Mucosa of descending colon (tissue), 3 donors: Measurements from ENCODE around the gene CADM2. TPM values are rescaled to one million over a fixed set of nuclear protein-coding genes. Genes with fewer than 3 reads are reported as not detected.

Experiments
- ATAC-seq: fragments of 200-7000 bp; cut with Tn5 transposase; one replicate; pipeline ENCODE4 v1.9.1; 2020; ENCODE audit warnings: mild to moderate bottlenecking, moderate library complexity
- DNase-seq, 3 donors: peaks; one replicate each; pipeline ENCODE4 v3.0.0-alpha.2; 2020
- H3K36me3 ChIP-seq: fragments of 200-600 bp; one replicate; pipeline ENCODE4 v1.8.0; 2021; ENCODE audit warnings: low read depth, mild to moderate bottlenecking
- H3K4me1 ChIP-seq: fragments of 200-600 bp; one replicate; pipeline ENCODE4 v1.8.0; 2021; ENCODE audit warnings: low read depth, mild to moderate bottlenecking
- H3K4me3 ChIP-seq: fragments of 200-600 bp; one replicate; pipeline ENCODE4 v1.8.0; 2021; ENCODE audit warnings: mild to moderate bottlenecking
- H3K9me3 ChIP-seq: fragments of 200-600 bp; one replicate; pipeline ENCODE4 v1.8.0; 2021; ENCODE audit warnings: mild to moderate bottlenecking
- intact Hi-C, 2 donors: fragments of 100-400 bp; cut with DNase I in 1 of 2; cut with micrococcal nuclease in 1 of 2; formaldehyde crosslinking; loops; one replicate each; pipeline versions ENCODE4 v1.11.0 to v1.11.1; 2022; cut with DNase I, micrococcal nuclease
- total RNA-seq, 3 donors: library from RNA; stranded (reverse); fragmentation: NEBNext Ultra II Directional in 2 of 3; extraction: Animal tissue kit (Norgen Biotek cat#: 25700) in 2 of 3; gene quantifications; one replicate each; pipeline versions ENCODE4 v1.2.1 to v1.2.4, GENCODE V29; 2021 to 2023
- TF ChIP-seq, protein P1 (sequence below): fragments of 200-600 bp; IDR thresholded peaks from one replicate; pipeline ENCODE4 v1.8.0; 2022; ENCODE audit warnings: antibody characterized with exemption, mild to moderate bottlenecking
- donor health status: DM: no; HTN: no; CAD: no; lungs with moderate emphysema.
- donor health status: DM: no; HTN: no; CAD: no.
- donor health status: DM: no; HTN: yes; CAD: no.

Gene CADM2
- total RNA-seq, 3 donors from 2014 or later = 0.67 to 12.8 (median 1.2) TPM

DNA sequence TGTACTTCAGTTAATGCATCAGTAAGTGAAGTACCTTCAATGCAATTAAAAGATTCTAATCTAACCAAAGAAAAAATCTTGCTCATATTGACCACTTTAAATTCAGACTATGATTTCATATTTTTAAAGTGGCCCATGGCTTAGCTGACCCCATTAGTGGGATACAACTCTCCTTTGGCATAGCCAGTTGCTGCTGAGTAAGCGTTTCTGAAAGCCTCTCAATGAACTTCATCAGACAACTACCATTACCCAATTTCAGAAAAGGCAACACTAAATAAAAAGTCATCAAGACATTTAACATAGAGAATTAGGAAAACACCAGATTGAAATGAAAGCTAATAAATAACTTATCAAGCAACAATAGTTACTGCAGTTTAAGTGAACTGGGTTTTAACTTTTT, 27.0 kb downstream of the CADM2 start:
- H3K9me3 ChIP-seq = no peaks in the 10 kb centered on the region

DNA sequence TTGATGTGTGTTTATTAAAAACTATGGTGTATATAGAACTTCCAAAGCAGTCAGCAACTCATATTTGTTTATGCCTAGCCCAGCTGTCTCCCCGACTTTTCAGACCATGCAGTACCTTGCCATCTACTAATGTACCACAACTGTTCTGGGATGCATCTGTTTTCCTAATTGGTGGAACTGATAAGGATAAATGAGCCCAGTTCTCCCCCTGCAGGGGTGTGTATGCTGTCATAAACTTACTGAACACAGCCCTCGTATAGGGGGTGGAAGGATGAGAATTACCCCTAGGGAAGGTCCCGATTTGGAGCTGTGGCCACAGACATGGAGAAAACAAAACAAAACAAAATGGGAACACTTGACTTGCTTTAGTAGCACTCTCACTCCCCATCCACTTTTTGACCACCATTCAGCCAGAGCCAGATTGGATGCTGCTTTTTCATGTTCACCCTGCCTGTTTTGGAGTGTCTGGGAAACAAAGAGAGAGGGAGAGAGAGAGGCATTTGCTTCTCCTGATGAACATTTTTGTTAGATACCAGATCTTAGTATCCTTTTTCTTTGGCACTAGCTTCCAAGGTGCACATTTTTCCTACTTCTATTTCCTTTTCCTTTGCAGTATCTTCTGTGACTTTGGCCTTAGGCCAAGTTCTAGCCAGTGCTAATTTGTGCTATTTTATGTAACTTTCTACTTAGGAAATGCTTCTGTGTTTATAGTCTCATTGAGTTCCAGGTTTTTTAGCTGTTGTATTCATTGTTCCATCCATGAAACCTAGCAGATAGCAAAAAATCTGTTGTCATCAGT, 29.1 kb downstream of the CADM2 start:
- ATAC-seq = no peak
- Histone ChIP-seq H3K9me3 (no peaks in the 10 kb centered on the region), H3K4me1 (no peaks in the 10 kb centered on the region), H3K4me3 (no peak overlapping the region), H3K36me3 (no peaks in the 10 kb centered on the region)
- TF ChIP-seq, protein P1, sequence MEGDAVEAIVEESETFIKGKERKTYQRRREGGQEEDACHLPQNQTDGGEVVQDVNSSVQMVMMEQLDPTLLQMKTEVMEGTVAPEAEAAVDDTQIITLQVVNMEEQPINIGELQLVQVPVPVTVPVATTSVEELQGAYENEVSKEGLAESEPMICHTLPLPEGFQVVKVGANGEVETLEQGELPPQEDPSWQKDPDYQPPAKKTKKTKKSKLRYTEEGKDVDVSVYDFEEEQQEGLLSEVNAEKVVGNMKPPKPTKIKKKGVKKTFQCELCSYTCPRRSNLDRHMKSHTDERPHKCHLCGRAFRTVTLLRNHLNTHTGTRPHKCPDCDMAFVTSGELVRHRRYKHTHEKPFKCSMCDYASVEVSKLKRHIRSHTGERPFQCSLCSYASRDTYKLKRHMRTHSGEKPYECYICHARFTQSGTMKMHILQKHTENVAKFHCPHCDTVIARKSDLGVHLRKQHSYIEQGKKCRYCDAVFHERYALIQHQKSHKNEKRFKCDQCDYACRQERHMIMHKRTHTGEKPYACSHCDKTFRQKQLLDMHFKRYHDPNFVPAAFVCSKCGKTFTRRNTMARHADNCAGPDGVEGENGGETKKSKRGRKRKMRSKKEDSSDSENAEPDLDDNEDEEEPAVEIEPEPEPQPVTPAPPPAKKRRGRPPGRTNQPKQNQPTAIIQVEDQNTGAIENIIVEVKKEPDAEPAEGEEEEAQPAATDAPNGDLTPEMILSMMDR = no peak
- DNase-seq = no peak
- intact Hi-C loops = no loop called here

More for the DNA sequence above, 27.0 kb downstream of the CADM2 start:
- intact Hi-C loops = no loop called here
- TF ChIP-seq, protein P1 = no peak
- Histone ChIP-seq H3K4me3 (no peak overlapping the region), H3K4me1 (no peaks in the 10 kb centered on the region), H3K36me3 (no peaks in the 10 kb centered on the region)
- ATAC-seq = no peak
- DNase-seq = no peak

DNA sequence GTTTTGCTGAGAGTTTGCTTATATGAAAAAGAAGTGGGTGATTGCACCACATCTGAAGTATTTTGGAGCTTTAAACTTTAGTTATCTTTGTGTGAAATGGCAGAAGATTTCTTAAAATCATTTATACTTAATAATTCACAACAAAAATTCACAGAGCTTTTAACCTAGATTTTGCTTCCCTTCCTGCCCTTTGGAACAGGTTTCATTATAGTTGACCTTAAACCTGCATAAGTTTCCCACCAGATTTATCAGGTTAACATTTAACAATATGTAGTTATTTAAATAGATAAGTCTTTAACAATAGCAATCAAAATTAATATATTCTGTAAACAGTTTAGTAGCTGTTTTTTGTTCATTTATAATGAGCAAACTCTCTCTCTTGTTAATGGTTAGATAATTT, 30.3 kb downstream of the CADM2 start:
- TF ChIP-seq, protein P1 = no peak
- Histone ChIP-seq H3K36me3 (no peaks in the 10 kb centered on the region), H3K4me1 (no peaks in the 10 kb centered on the region), H3K9me3 (no peaks in the 10 kb centered on the region), H3K4me3 (no peak overlapping the region)
- ATAC-seq (no peak), DNase-seq (no peak)
- intact Hi-C loops = no loop called here

DNA sequence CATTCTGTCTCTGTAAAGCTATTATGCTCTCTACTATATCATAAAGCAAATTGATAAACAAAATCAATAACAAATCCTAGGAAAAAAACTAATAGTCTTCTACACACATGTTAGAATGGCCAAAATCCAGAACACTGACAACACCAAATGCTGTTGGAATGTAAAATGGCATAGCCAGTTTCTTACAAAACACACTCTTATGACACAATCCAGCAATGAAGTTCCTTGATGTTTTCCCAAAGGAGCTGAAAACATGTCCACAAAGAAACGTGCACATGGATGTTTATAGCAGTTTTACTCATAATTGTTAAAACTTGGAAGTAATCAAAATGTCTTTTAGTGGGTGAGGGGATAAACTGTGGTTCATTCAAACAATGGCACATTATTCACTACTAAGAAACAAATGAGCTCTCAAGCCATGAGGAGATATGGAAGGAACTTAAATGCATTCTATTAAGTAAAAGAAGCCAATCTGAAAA, 32.7 kb downstream of the CADM2 start:
- intact Hi-C loops = no loop called here

DNA sequence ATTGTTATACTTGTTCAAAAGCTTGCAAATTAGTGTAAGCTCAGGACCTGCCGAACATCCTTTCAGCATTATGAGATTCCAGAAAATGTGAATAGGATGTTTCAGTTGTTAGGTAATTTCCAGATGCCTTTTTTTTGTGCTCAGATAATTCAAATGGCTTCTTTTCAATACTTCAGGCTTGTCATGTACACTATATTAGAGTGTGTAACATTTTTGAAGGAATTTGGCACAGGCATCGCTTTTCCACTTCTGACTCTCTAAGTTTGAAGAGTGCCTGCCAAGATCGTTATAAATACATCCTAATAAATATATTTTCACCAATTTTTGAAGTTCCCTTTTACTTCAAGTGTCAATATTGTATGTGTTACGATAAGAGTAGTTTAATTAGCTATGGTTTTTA, 35.2 kb downstream of the CADM2 start:
- TF ChIP-seq, protein P1 = no peak
- no peak for ATAC-seq
- H3K4me1 ChIP-seq = no peaks in the 10 kb centered on the region
- intact Hi-C loops = no loop called here
- no peak overlapping the region for H3K4me3 ChIP-seq
- no peaks in the 10 kb centered on the region for H3K9me3 ChIP-seq
- no peak for DNase-seq
- no peaks in the 10 kb centered on the region for H3K36me3 ChIP-seq

More for the DNA sequence above, 32.7 kb downstream of the CADM2 start:
- H3K36me3 ChIP-seq = no peaks in the 10 kb centered on the region
- H3K9me3 ChIP-seq = no peaks in the 10 kb centered on the region
- no peak for DNase-seq
- ATAC-seq = no peak
- TF ChIP-seq, protein P1 = no peak
- H3K4me1 ChIP-seq = no peaks in the 10 kb centered on the region
- H3K4me3 ChIP-seq = no peak overlapping the region
